Neural progenitor cell (in vitro differentiated cells): ENCODE measurements around the gene GLT8D2.

Source experiments
- EZH2 ChIP-seq: fragments of 200-600 bp; sonication (generic); IDR thresholded peaks from 2 replicates; pipeline ENCODE4 v1.6.1; 2017; ENCODE audit warnings: antibody characterized with exemption, mild to moderate bottlenecking, moderate library complexity
- TF ChIP-seq, protein P1 (sequence below): fragments of 200-600 bp; sonication (generic); IDR thresholded peaks from 2 replicates; pipeline ENCODE4 v1.5.1; 2017; ENCODE audit warnings: antibody characterized with exemption, mild to moderate bottlenecking

DNA sequence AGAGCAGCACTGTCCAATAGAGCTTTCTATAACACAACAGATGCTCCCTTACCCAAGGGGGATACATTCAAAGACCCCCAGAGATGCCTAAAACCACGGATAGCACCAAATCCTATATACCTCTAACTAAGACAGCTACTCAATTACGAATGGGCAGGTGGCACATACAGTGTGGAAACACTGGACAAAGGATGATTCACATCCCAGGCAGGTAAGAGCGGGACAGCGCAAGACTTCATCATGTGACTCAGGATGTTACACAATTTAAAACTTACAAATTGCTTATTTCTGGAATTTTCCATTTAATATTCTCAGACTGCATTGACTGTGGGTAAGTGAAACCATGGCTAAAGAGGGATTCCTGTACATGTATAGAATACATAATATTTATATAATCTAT, 8.8 kb upstream of the GLT8D2 start:
- TF ChIP-seq, protein P1, sequence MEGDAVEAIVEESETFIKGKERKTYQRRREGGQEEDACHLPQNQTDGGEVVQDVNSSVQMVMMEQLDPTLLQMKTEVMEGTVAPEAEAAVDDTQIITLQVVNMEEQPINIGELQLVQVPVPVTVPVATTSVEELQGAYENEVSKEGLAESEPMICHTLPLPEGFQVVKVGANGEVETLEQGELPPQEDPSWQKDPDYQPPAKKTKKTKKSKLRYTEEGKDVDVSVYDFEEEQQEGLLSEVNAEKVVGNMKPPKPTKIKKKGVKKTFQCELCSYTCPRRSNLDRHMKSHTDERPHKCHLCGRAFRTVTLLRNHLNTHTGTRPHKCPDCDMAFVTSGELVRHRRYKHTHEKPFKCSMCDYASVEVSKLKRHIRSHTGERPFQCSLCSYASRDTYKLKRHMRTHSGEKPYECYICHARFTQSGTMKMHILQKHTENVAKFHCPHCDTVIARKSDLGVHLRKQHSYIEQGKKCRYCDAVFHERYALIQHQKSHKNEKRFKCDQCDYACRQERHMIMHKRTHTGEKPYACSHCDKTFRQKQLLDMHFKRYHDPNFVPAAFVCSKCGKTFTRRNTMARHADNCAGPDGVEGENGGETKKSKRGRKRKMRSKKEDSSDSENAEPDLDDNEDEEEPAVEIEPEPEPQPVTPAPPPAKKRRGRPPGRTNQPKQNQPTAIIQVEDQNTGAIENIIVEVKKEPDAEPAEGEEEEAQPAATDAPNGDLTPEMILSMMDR: no peak
- no peak for TF ChIP-seq EZH2
